GM19455 (cell line): ENCODE results near the gene KIF26A.
"Not testable (repeated sequence)": the region's sequence is repeated elsewhere in the genome, so short reads cannot be mapped to it uniquely, and the experiment has no call there.

Experiments used
- ATAC-seq: cut with Tn5 transposase; IDR thresholded peaks from one replicate; pipeline ENCODE4 v1.9.1; 2021; ENCODE audit not compliant: unreplicated experiment

Gene KIF26A

GRCh38 chr14:104220215-104221070 is 82.1 kb downstream of the KIF26A start:
- ATAC-seq = no peak

- no peak for ATAC-seq
Observed at GRCh38 chr14:104221071-104221625, 82.8 kb downstream of the KIF26A start.

- ATAC-seq = no peak
Observed at GRCh38 chr14:104221636-104222369, 83.4 kb downstream of the KIF26A start.

GRCh38 chr14:104222396-104223036 is 84.1 kb downstream of the KIF26A start:
- ATAC-seq = no peak

GRCh38 chr14:104223101-104224041 is 85.0 kb downstream of the KIF26A start:
- no peak for ATAC-seq

GRCh38 chr14:104224131-104224505 is 85.7 kb downstream of the KIF26A start:
- no peak for ATAC-seq

- no peak for ATAC-seq
Observed at GRCh38 chr14:104224506-104225277, 86.3 kb downstream of the KIF26A start.

- ATAC-seq = not testable (repeated sequence)
Observed at GRCh38 chr14:104225278-104226190, 87.1 kb downstream of the KIF26A start.

GRCh38 chr14:104226421-104227383 is 88.3 kb downstream of the KIF26A start:
- ATAC-seq = no peak

- ATAC-seq = no peak
Observed at GRCh38 chr14:104227806-104228205, 89.4 kb downstream of the KIF26A start.

GRCh38 chr14:104228221-104228620 is 89.8 kb downstream of the KIF26A start:
- no peak for ATAC-seq

GRCh38 chr14:104228716-104229533 is 90.5 kb downstream of the KIF26A start:
- ATAC-seq = no peak

GRCh38 chr14:104229534-104230055 is 91.2 kb downstream of the KIF26A start:
- no peak for ATAC-seq

- ATAC-seq = no peak
Observed at GRCh38 chr14:104230119-104230815, 91.9 kb downstream of the KIF26A start.
